Measurements from ENCODE around the gene PRM1. TPM values are rescaled to one million over a fixed set of nuclear protein-coding genes. Genes with fewer than 3 reads are reported as not detected.

Gene PRM1
- total and polyA plus RNA-seq, 11 donors, result not detected

DNA sequence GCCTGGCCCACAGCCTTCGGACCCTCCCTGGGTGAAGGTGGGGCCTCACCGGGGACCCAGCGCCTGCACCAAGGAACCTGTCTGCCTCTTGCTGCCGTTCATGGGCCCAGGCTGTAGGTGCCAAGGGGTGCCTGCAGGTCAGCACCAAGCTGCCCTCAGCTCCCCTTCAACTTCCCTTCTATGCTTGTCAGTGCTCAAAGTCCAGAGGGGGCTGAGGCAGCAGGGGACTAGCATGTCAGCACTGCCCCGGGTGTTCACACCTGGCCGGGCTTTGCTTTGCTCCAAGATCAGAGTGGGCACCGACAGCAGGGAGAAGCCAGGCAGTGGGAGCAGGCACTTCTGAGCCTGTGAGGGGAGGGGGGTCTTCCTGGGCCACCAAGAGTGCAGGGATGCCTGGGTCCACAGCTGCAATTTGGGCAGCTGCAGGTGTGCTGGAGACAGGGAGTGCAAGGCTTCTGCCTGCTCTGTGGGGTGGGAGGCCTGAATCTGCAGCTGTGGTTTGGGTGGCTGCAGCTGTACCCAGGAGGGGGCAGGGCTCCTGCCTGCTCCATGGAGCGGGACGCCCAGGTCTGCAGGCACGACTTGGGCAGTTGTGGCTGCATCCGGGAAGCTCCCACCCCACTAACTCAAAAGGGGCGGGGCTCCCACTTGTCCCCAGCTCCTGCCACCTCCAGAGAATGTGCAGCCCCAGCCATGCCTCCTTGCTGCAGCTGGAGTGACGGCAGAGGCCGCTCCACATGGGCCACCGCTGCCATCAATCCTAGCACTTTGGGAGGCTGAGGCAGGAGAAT, 27.6 kb upstream of the PRM1 start:
- no peaks in the 10 kb centered on the region for H3K27me3 ChIP-seq
- no peak for DNase-seq
- H3K9me3 ChIP-seq, result peaks cover 0 to 2% (median 0%) of the 10 kb centered on the region in 12 donors
- WGBS, 4 donors, result 68 to 74% (median 72%) methylated on average over 10 to 15 of the region's 15 CpGs
- H3K4me3 ChIP-seq, result no peak overlapping the region
- no peaks in the 10 kb centered on the region for H3K36me3 ChIP-seq
- peaks cover 0 to 57% (median 0%) of the 10 kb centered on the region in 12 donors for H3K4me1 ChIP-seq
- H3K27ac ChIP-seq, result no peak overlapping the region
- no peak for TF ChIP-seq CTCF (IDR thresholded peaks at IDR 0.05)
- TF ChIP-seq POLR2A (IDR thresholded peaks at IDR 0.05), result no peak
- intact Hi-C loops (cut with DNase I), result no loop called here
- ATAC-seq, result peak in 1 of 4 donors; percentile 36

DNA sequence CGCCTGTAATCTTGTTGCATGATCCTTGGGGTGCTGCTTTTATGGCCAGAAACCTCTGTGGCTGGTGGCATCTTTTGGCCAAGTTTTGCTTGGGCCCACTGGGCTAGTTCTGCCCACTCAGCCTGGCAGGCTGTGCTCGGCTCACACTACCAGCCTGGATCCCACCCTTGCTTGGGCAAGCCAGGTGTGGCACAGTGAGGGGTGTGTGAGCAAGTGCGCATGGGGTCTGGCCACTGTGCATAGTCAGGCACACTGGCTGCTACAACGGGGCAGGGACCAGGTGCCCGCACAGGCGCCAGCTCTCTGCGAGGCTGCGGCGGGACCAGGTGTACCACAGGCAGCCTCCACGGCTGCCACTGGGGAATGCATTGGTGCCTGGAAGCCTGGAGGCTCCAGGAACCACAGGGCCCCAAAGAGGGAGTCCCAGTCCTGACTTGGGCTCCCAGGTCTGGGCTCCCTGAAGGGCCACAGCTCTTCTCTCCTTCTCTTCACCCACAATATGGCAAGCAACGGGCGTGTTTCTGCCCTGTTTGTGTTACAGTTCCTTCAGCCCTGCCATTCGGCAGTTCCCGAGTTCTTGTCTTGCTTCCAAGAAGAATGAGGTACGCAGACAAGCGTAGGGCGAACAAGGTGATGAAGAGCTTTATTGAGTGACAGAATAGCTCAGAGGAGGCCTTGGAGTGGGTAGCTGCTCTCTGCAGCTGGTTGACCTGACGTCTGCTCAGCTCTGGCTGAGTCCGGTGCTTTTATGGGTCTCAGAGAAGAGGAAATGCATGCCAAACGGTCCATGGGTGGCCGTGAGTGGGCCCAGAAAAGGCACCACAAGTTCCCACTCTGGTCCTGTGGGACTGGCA, 26.7 kb upstream of the PRM1 start:
- WGBS, 4 donors, result 81 to 91% (median 86%) methylated on average over 14 to 21 of the region's 21 CpGs

GRCh38 chr16:11306997-11307638, 26.0 kb upstream of the PRM1 start:
- no peaks in the 10 kb centered on the region for H3K27me3 ChIP-seq
- no peaks in the 10 kb centered on the region for H3K36me3 ChIP-seq
- WGBS, 4 donors, result 82 to 90% (median 83%) methylated on average over 7 of the region's 7 CpGs

More for the DNA sequence above, 26.7 kb upstream of the PRM1 start:
- H3K27me3 ChIP-seq, result no peaks in the 10 kb centered on the region
- H3K4me1 ChIP-seq, result peaks cover 0 to 52% (median 0%) of the 10 kb centered on the region in 12 donors
- H3K27ac ChIP-seq, result no peak overlapping the region
- DNase-seq (no peak), ATAC-seq (peak in 2 of 4 donors; percentile 60 to 63)
- H3K4me3 ChIP-seq, result no peak overlapping the region
- H3K36me3 ChIP-seq, result no peaks in the 10 kb centered on the region
- peaks cover 0 to 4% (median 0%) of the 10 kb centered on the region in 12 donors for H3K9me3 ChIP-seq
- TF ChIP-seq POLR2A (IDR thresholded peaks at IDR 0.05) (no peak), CTCF (IDR thresholded peaks at IDR 0.05) (no peak)
- intact Hi-C loops (cut with DNase I), result no loop called here

More at GRCh38 chr16:11306997-11307638, 26.0 kb upstream of the PRM1 start:
- DNase-seq, result no peak
- Histone ChIP-seq H3K4me1 (peaks cover 0 to 44% (median 0%) of the 10 kb centered on the region in 12 donors), H3K9me3 (peaks cover 0 to 4% (median 0%) of the 10 kb centered on the region in 12 donors), H3K27ac (no peak overlapping the region), H3K4me3 (no peak overlapping the region)
- ATAC-seq, result no peak
- intact Hi-C loops (cut with DNase I), result no loop called here
- TF ChIP-seq CTCF (IDR thresholded peaks at IDR 0.05) (no peak), POLR2A (IDR thresholded peaks at IDR 0.05) (no peak)
